ENCODE results near the gene SMYD2.

- TF ChIP-seq TAF1 (IDR thresholded peaks at IDR 0.05; ENCODE audit: low read depth, low read length) (no peak), POLR2A (IDR thresholded peaks at IDR 0.05; ENCODE audit: low read depth, low read length) (no peak), POLR2AphosphoS5 (IDR thresholded peaks at IDR 0.05; ENCODE audit: low read depth, low read length) (no peak)
Measured at GRCh38 chr1:214233856-214234634, 46.9 kb upstream of the SMYD2 start.
